ENCODE measurements around the gene FGD5.

FGD5 gene

DNA sequence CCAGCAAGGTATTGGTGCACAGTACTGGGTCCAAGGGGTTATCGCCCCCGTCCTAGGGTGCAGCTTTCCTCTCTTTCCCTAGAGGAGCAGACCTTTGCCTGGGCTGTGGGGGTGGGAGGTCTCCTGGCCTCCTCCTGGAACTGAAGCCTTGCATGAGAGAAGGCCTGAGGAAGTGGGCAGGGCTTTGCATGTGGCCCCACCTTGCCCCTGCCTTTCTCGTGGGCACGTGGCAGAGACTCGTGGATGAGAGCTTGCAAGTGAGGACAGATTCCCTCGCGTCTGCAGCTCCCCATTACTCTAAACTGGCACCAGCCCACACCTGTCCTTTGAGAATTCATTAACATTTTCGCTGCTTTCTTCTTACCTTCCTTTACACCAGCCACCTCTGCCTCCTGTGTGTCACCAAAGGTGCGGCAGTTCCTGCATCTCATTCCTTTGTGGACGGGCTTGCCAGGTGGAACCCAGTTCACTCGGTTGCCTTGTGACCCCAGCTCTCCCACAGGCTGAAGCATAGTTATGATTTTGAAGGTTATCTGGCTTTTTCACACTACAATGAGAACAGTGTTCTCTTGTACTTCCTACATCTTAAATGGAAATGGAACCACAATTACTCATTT is 87.7 kb downstream of the FGD5 start:
- H3K27ac ChIP-seq (ENCODE audit: low read length), result no peak overlapping the region
- no peak overlapping the region for H3K9ac ChIP-seq (ENCODE audit: low read depth, low read length)
- no peaks in the 10 kb centered on the region; the same call in 1 of the 2 replicates for H3K9me3 ChIP-seq (ENCODE audit: insufficient read depth, low read depth, low read length)
- H3K27me3 ChIP-seq (ENCODE audit: insufficient read depth, low read length), result no peaks in the 10 kb centered on the region
- H3K4me3 ChIP-seq (ENCODE audit: low read length), result no peak overlapping the region
- H3K36me3 ChIP-seq (ENCODE audit: insufficient read depth, low read depth, low read length), result no peaks in the 10 kb centered on the region
- no peaks in the 10 kb centered on the region for H3K4me1 ChIP-seq (ENCODE audit: insufficient read depth, low read length)

DNA sequence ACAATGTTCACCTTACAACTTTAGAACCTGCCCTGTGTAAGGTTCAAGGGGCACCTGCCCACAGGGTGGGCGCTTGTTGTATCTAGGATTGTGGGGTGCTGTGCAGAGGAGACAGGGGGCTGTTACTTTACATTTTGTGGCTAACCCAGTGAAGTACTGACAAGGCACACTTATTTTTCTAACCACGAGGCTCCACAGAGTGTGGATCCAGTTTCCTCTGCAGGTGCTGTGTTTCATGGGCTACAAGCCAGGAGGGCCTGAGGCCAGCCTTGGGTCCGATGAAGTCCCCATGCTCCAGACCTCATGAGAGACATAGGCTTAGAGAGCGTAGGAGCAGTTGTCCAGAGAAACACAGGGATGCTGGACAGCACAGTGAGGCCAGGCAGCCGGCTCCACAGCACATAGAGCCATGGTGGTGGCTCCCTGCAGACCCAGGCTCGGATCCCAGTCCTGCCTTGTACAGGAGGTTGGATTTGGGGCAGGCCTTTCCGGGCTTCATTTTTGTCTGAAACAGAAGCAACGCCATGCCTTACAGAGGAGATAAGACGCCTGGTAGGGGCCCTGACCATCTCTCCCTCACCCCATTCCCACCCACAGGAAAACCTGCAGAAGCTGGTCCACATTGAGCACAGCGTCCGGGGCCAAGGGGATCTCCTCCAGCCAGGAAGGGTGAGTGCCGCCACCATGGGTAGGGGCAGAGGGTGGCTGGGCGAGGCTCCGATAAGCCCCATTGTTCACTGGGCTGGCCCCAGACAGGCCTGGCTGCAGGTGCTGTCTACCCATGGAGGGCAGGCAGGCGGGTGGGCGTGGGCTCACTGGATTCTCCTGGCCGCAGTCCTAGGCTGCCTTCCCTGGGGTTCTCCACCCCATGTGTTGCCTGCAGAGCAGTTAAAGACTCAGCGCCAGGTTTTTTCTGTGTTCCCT is 88.5 kb downstream of the FGD5 start:
- Histone ChIP-seq H3K36me3 (ENCODE audit: insufficient read depth, low read depth, low read length) (no peaks in the 10 kb centered on the region), H3K27ac (ENCODE audit: low read length) (no peak overlapping the region), H3K4me3 (ENCODE audit: low read length) (no peak overlapping the region), H3K9ac (ENCODE audit: low read depth, low read length) (no peak overlapping the region), H3K4me1 (ENCODE audit: insufficient read depth, low read length) (no peaks in the 10 kb centered on the region), H3K27me3 (ENCODE audit: insufficient read depth, low read length) (no peaks in the 10 kb centered on the region), H3K9me3 (ENCODE audit: insufficient read depth, low read depth, low read length) (no peaks in the 10 kb centered on the region; the same call in 1 of the 2 replicates)

DNA sequence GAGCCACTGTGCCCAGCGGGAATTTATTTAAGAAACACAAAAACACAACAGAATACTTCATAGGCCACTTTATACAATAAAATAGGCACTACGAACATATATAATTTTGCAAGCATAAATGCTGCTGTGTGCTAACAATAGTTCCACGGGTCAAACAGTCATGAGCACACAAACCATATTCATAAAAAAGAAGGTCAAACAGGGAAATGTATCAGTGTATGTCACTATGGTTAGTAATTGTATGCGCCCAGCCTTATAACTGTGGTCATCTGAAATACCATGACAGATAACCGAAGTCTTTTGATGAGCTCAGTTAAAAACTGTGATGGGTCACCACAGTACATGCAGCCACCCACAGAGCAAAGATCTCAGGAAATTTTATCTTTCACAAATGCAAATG is 90.5 kb downstream of the FGD5 start:
- Histone ChIP-seq H3K27ac (ENCODE audit: low read length) (no peak overlapping the region), H3K9me3 (ENCODE audit: insufficient read depth, low read depth, low read length) (no peaks in the 10 kb centered on the region; the same call in 1 of the 2 replicates), H3K4me1 (ENCODE audit: insufficient read depth, low read length) (no peaks in the 10 kb centered on the region), H3K27me3 (ENCODE audit: insufficient read depth, low read length) (no peaks in the 10 kb centered on the region), H3K9ac (ENCODE audit: low read depth, low read length) (no peak overlapping the region), H3K4me3 (ENCODE audit: low read length) (no peak overlapping the region), H3K36me3 (ENCODE audit: insufficient read depth, low read depth, low read length) (no peaks in the 10 kb centered on the region)

DNA sequence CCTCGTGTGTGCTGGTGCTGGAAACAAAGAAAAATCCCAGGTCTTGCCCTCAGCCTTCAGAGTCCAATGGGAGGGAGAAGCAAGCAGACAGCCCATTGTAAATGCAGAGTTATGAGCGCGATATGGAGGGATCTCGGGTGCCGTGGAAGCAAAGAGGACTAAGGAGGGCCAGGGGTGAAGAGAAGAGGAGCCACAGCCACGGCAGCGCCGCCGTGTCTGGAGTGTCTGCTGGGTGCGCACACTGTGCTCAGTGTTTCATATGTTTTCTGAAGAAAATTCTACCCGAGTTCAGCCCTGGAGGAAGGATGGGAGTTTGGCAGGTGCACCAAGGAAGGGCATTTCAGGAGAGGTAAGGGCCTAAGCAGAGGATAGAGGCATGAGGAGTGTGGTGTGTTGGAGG is 92.9 kb downstream of the FGD5 start:
- H3K27me3 ChIP-seq (ENCODE audit: insufficient read depth, low read length), result no peaks in the 10 kb centered on the region
- H3K36me3 ChIP-seq (ENCODE audit: insufficient read depth, low read depth, low read length), result no peaks in the 10 kb centered on the region
- no peak overlapping the region for H3K27ac ChIP-seq (ENCODE audit: low read length)
- H3K4me1 ChIP-seq (ENCODE audit: insufficient read depth, low read length), result no peaks in the 10 kb centered on the region
- no peak overlapping the region for H3K9ac ChIP-seq (ENCODE audit: low read depth, low read length)
- H3K4me3 ChIP-seq (ENCODE audit: low read length), result no peak overlapping the region
- no peaks in the 10 kb centered on the region for H3K9me3 ChIP-seq (ENCODE audit: insufficient read depth, low read depth, low read length)

DNA sequence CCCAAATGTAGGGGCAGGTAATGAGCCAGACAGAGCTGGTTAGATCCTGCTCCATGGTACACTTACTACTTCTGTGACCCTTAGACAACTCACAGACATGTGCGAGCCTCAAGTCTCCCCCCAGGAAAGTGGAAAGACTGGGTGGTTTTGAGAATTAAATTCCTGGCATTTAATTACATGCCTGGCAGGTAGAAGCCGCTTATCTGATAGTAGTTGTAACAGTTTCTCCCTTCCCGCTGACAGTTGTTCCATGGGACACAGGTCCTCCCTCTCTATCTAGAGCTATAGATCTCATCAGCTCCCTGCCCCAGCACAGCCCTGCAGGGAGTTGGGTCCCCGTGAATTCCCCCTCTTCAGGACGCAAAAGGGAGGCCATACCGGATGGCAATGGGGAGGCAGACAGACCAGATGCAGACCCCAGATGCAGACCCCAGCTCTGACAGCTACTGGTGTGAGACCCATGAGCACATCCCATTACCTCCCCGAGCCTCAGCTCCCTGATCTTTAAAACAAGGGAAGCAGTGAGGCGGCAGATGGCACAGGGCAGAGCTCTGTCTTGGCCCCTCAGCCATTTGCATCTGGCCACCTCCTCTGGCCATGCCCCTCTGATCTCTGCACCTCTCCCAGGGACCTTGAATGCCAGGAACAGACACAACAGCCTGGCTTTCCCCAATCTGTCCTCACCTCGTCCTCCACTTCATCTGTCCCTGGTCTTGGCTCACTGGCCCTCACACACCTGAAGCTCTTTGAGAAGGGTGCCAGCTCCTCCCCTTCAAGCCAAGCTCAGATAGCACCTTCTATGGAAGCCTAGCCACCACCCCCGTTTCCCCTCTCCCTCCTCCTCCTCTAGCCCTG is 94.5 kb downstream of the FGD5 start:
- H3K9me3 ChIP-seq (ENCODE audit: insufficient read depth, low read depth, low read length), result no peaks in the 10 kb centered on the region
- no peak overlapping the region for H3K27ac ChIP-seq (ENCODE audit: low read length)
- no peak overlapping the region for H3K4me3 ChIP-seq (ENCODE audit: low read length)
- H3K36me3 ChIP-seq (ENCODE audit: insufficient read depth, low read depth, low read length), result no peaks in the 10 kb centered on the region
- no peak overlapping the region for H3K9ac ChIP-seq (ENCODE audit: low read depth, low read length)
- no peaks in the 10 kb centered on the region for H3K4me1 ChIP-seq (ENCODE audit: insufficient read depth, low read length)
- no peaks in the 10 kb centered on the region for H3K27me3 ChIP-seq (ENCODE audit: insufficient read depth, low read length)

DNA sequence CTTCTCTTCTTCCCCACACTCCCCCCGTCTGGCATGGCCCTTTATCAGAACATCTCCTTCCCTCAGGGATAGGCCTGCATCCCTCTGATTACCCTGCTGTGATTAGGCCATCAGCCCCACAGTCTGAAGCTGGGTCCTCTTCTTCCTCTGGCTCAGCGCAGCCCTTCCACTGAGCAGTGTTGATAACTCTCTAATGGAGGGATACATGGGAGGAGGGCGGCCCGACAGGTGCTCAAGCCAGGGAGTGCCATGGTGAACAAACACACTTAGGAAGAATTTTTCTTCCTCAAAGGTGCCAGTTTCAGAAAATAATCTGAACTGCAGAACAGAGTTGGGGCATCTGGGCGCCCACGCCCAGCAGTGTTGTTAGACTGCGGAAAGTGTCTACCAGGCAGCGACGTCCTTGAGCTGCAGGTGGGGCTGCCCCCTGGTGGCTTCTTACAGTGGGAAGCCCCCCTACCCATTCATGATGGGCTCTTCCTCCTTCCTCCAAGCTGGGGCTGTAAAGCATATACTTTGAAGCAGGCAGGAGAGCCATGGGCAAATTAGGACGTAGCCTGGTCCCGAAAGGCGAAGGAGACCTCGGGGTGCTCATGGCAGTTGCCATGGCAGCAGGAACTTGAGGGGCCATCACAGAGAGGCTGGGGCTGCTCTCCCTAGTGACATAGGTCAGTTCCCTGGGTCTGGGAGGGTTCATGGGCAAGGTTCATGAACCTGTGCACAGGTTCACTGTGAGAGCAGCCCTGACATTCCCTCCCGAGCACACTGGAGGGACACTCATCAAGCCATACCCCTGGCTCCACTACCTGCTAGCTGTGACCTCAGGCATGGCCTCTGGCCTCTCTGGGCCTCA is 95.4 kb downstream of the FGD5 start:
- Histone ChIP-seq H3K27me3 (ENCODE audit: insufficient read depth, low read length) (no peaks in the 10 kb centered on the region), H3K4me1 (ENCODE audit: insufficient read depth, low read length) (no peaks in the 10 kb centered on the region)

DNA sequence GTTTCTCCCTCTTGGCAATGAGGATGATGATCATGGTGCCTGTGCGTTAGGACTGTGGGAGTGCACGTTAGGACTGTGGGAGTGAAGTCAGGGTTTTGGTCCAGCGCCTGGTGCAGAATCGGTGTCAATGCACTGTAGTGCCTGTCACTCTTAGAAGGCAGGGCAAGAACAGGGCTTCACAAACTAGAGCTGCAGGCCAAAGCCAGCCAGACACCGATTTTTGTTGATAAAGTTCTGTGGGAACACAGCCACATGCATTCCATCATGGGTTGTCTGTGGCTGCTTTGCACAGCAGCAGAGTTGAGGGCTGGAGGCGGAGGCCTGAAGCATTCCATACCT is 96.0 kb downstream of the FGD5 start:
- Histone ChIP-seq H3K27ac (ENCODE audit: low read length) (no peak overlapping the region), H3K27me3 (ENCODE audit: insufficient read depth, low read length) (no peaks in the 10 kb centered on the region), H3K9me3 (ENCODE audit: insufficient read depth, low read depth, low read length) (no peaks in the 10 kb centered on the region), H3K4me3 (ENCODE audit: low read length) (no peak overlapping the region), H3K9ac (ENCODE audit: low read depth, low read length) (no peak overlapping the region), H3K36me3 (ENCODE audit: insufficient read depth, low read depth, low read length) (no peaks in the 10 kb centered on the region), H3K4me1 (ENCODE audit: insufficient read depth, low read length) (no peaks in the 10 kb centered on the region)

More for the DNA sequence above, 95.4 kb downstream of the FGD5 start:
- no peaks in the 10 kb centered on the region for H3K9me3 ChIP-seq (ENCODE audit: insufficient read depth, low read depth, low read length)
- no peaks in the 10 kb centered on the region for H3K36me3 ChIP-seq (ENCODE audit: insufficient read depth, low read depth, low read length)
- no peak overlapping the region for H3K4me3 ChIP-seq (ENCODE audit: low read length)
- H3K9ac ChIP-seq (ENCODE audit: low read depth, low read length), result no peak overlapping the region
- H3K27ac ChIP-seq (ENCODE audit: low read length), result no peak overlapping the region

DNA sequence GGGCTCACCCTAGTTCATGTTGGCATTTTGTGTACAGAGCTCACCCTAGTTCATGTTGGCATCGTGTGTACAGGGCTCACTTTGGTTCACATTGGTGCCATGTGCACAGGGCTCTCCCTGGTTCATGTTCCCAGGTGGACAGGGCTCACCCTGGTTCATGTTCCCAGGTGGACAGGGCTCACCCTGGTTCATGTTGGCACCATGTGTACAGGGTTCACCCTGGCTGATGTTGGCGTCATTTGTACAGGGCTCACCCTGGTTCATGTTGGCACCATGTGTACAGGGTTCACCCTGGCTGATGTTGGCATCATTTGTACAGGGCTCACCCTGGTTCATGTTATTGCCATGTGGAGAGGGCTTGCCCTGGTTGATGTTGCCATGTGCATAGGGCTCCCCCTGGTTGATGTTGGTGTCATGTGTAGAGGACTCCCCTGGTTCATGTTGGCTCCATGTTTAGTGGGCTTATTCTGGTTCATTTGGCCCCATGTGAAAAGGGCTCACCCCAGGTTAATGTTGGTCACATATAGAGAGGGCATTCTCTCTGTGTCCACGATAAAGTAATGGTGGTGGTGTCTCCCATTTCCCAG is 97.0 kb downstream of the FGD5 start:
- no peaks in the 10 kb centered on the region for H3K27me3 ChIP-seq (ENCODE audit: insufficient read depth, low read length)
- H3K4me3 ChIP-seq (ENCODE audit: low read length), result no peak overlapping the region
- H3K9ac ChIP-seq (ENCODE audit: low read depth, low read length), result no peak overlapping the region
- no peaks in the 10 kb centered on the region for H3K9me3 ChIP-seq (ENCODE audit: insufficient read depth, low read depth, low read length)
- no peaks in the 10 kb centered on the region for H3K4me1 ChIP-seq (ENCODE audit: insufficient read depth, low read length)
- no peak overlapping the region for H3K27ac ChIP-seq (ENCODE audit: low read length)
- no peaks in the 10 kb centered on the region for H3K36me3 ChIP-seq (ENCODE audit: insufficient read depth, low read depth, low read length)

DNA sequence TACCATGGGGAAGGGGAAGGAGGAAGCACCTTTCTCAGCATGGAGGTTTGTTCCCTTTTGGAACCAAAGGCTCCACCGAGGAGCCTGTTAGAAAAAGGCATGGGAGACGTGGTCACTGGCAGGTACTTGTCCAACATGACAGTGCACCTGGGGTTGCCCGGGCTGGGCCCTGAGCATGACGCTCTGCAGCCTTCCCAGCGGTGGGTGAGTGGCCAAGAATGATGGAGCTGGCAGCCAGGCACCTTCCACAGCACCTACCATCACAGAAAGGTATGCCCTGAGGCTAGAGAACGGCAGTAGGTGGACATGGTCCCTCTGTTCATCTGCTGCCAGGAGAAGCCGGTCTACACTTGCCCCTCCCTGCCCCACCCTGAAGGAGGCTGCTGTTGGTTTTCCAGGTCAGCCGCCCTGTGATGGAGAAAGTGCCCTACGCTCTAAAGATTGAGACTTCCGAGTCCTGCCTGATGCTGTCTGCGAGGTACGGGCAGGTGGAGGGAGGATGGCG is 99.6 kb downstream of the FGD5 start:
- Histone ChIP-seq H3K4me3 (ENCODE audit: low read length) (no peak overlapping the region), H3K27ac (ENCODE audit: low read length) (no peak overlapping the region), H3K27me3 (ENCODE audit: insufficient read depth, low read length) (no peaks in the 10 kb centered on the region), H3K9me3 (ENCODE audit: insufficient read depth, low read depth, low read length) (no peaks in the 10 kb centered on the region), H3K36me3 (ENCODE audit: insufficient read depth, low read depth, low read length) (no peaks in the 10 kb centered on the region), H3K9ac (ENCODE audit: low read depth, low read length) (no peak overlapping the region), H3K4me1 (ENCODE audit: insufficient read depth, low read length) (no peaks in the 10 kb centered on the region)

DNA sequence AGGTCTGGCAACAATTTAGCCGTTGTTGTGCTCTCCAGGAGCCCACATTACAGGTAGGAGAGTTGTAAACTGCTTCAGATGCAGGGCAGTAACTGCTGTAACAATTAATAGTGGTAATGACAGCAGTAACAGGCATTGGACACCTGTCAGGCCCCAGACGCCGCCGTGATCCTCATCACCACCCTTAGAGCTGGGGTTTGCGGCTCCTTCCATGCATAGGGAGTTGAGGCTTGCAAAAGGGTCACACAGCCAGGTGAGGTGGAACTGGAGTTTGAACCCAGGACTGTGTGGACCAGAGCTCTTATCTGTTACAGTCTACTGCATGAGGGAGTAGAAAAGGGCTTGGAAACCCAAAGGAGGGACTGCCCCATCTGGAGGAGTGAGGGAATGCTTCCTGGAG is 101.8 kb downstream of the FGD5 start:
- no peaks in the 10 kb centered on the region for H3K4me1 ChIP-seq (ENCODE audit: insufficient read depth, low read length)
- H3K9me3 ChIP-seq (ENCODE audit: insufficient read depth, low read depth, low read length), result no peaks in the 10 kb centered on the region
- H3K27ac ChIP-seq (ENCODE audit: low read length), result no peak overlapping the region
- H3K9ac ChIP-seq (ENCODE audit: low read depth, low read length), result no peak overlapping the region
- no peaks in the 10 kb centered on the region for H3K36me3 ChIP-seq (ENCODE audit: insufficient read depth, low read depth, low read length)
- no peak overlapping the region for H3K4me3 ChIP-seq (ENCODE audit: low read length)
- no peaks in the 10 kb centered on the region for H3K27me3 ChIP-seq (ENCODE audit: insufficient read depth, low read length)
